GM12878 (cell line): ENCODE results near the gene ACTR1A. TPM values are rescaled to one million over a fixed set of nuclear protein-coding genes. Genes with fewer than 3 reads are reported as not detected.

ENCODE experiments used
- ATAC-seq: fragments of 200-7000 bp; cut with Tn5 transposase; 3 replicates; pipeline ENCODE4 v1.9.1; 2020; ENCODE audit warnings: mild to moderate bottlenecking, moderate library complexity
- BruUV-seq: library from RNA; stranded (reverse); fragments of 400-500 nt; replicated peaks from 2 replicates; lab custom pipeline; 2021; lab: Mats Ljungman, UMichigan
- CTCF ChIA-PET: fragments of 300-600 bp; sonication (Branson Sonifier 250); formaldehyde crosslinking; extraction: SDS; loops from one replicate; lab custom pipeline; 2021; ENCODE audit warnings: inconsistent platforms; lab: Yijun Ruan, JAX
- POLR2A ChIA-PET: fragments of 350-600 bp; formaldehyde crosslinking; extraction: SDS; loops from one replicate; lab custom pipeline; 2021; ENCODE audit warnings: inconsistent platforms; lab: Charles Lee
- RAD21 ChIA-PET: fragments of 300-600 bp; sonication (Branson Sonifier 250); formaldehyde crosslinking; loops from one replicate; lab custom pipeline; 2023; ENCODE audit warnings: antibody characterized with exemption; ENCODE audit not compliant: unreplicated experiment; lab: Charles Lee
- SMC1A ChIA-PET: fragments of 300-600 bp; sonication (Branson Sonifier 250); formaldehyde crosslinking; loops from one replicate; lab custom pipeline; 2023; ENCODE audit not compliant: unreplicated experiment, uncharacterized antibody; lab: Charles Lee
- DNase-seq: peaks from one replicate; pipeline ENCODE4 v3.0.0-alpha.2; 2011; ENCODE audit warnings: low read depth, low spot score
- FAIRE-seq: peaks from 3 replicates; lab custom pipeline; 2011; peaks lifted over from hg19 to GRCh38; lab: Jason Lieb, UNC
- H2AFZ ChIP-seq: 2 replicates; pipeline ENCODE4 v1.6.0; 2011; ENCODE audit warnings: low read depth, low read length, control low read depth; ENCODE audit not compliant: control insufficient read depth
- H3K27ac ChIP-seq: 2 replicates; pipeline ENCODE4 v1.5.1; 2011; ENCODE audit warnings: control low read depth; ENCODE audit not compliant: control insufficient read depth, insufficient read depth
- H3K27me3 ChIP-seq, 2 experiments: replicated peaks in 1 of 2; 2 replicates each; pipeline versions ENCODE4 v1.6.0 to v1.6.1; 2011; ENCODE audit warnings: low read length in 1 of 2; ENCODE audit not compliant: control insufficient read depth in 2 of 2, insufficient read depth in 2 of 2
- H3K36me3 ChIP-seq, 2 experiments: 2 replicates each; pipeline ENCODE4 v1.5.1; 2011; ENCODE audit warnings: low read length in 1 of 2; ENCODE audit not compliant: control insufficient read depth in 2 of 2, insufficient read depth in 2 of 2
- H3K4me1 ChIP-seq: 2 replicates; pipeline ENCODE4 v1.6.1; 2011; ENCODE audit warnings: mild to moderate bottlenecking, low read length, moderate library complexity, mixed read lengths; ENCODE audit not compliant: control insufficient read depth, insufficient read depth
- H3K4me2 ChIP-seq: 2 replicates; pipeline ENCODE4 v1.6.0; 2011; ENCODE audit warnings: control low read depth; ENCODE audit not compliant: control insufficient read depth, insufficient read depth
- H3K4me3 ChIP-seq: fragments of 200-600 bp; sonication (generic); 2 replicates; pipeline ENCODE4 v1.5.1; 2016
- H3K79me2 ChIP-seq: 2 replicates; pipeline ENCODE4 v1.6.0; 2011; ENCODE audit warnings: low read length; ENCODE audit not compliant: control insufficient read depth, insufficient read depth
- H3K9ac ChIP-seq: 2 replicates; pipeline ENCODE4 v1.8.0; 2011; ENCODE audit warnings: low read length, control low read depth, mixed read lengths; ENCODE audit not compliant: control insufficient read depth, insufficient read depth
- H3K9me3 ChIP-seq: replicated peaks from 3 replicates; pipeline ENCODE4 v1.5.1; 2011; ENCODE audit warnings: mild to moderate bottlenecking, low read length; ENCODE audit not compliant: control insufficient read depth, insufficient read depth
- H4K20me1 ChIP-seq: 2 replicates; pipeline ENCODE4 v1.6.0; 2011; ENCODE audit not compliant: control insufficient read depth, insufficient read depth
- ASH2L ChIP-seq: fragments of 300-600, 200-600 bp; sonication (generic); IDR thresholded peaks from 2 replicates; pipeline ENCODE4 v1.6.1; 2017; ENCODE audit warnings: low read depth, mild to moderate bottlenecking, borderline replicate concordance
- BACH1 ChIP-seq: fragments of 450-650 bp; IDR thresholded peaks from 2 replicates; pipeline ENCODE4 v1.6.1; 2017; ENCODE audit warnings: mild to moderate bottlenecking, borderline replicate concordance
- BRCA1 ChIP-seq: IDR thresholded peaks from 2 replicates; pipeline ENCODE4 v1.6.1; 2011; ENCODE audit warnings: low read depth, low read length, improper control_type of control experiment
- CHD1 ChIP-seq: IDR thresholded peaks from 2 replicates; pipeline ENCODE4 v1.6.1; 2012; ENCODE audit warnings: low read depth, low read length, improper control_type of control experiment
- CHD4 ChIP-seq: fragments of 200-600 bp; sonication (generic); IDR thresholded peaks from 2 replicates; pipeline ENCODE4 v1.6.1; 2016; ENCODE audit warnings: mild to moderate bottlenecking
- CTCF ChIP-seq, 3 experiments: IDR thresholded peaks in 2 of 3; conservative IDR thresholded peaks in 1 of 3; 2 replicates each; pipeline ENCODE4 v1.5.1; 2011; ENCODE audit warnings: low read depth in 3 of 3, low read length in 3 of 3, mild to moderate bottlenecking in 3 of 3, control low read depth in 2 of 3, moderate library complexity in 2 of 3, inconsistent platforms in 1 of 3, mixed read lengths in 1 of 3; ENCODE audit not compliant: control insufficient read depth in 2 of 3, insufficient read depth in 1 of 3; ENCODE audit errors: extremely low read depth in 1 of 3
- EP300 ChIP-seq, 2 experiments: fragments of 150-350 bp in 1 of 2; IDR thresholded peaks; 2 replicates each; pipeline ENCODE4 v1.6.1; 2011 to 2012; ENCODE audit warnings: low read depth in 2 of 2, low read length in 2 of 2, borderline replicate concordance in 1 of 2, improper control_type of control experiment in 1 of 2, inconsistent platforms in 1 of 2; ENCODE audit not compliant: control insufficient read depth in 1 of 2
- IRF3 ChIP-seq: fragments of 450-650 bp; IDR thresholded peaks from 2 replicates; pipeline ENCODE4 v1.6.1; 2014; ENCODE audit warnings: mild to moderate bottlenecking
- LARP7 ChIP-seq: fragments of 450-650 bp; IDR thresholded peaks from 2 replicates; pipeline ENCODE4 v1.6.1; 2017; ENCODE audit warnings: mild to moderate bottlenecking
- NR2F1 ChIP-seq: fragments of 450-650 bp; conservative IDR thresholded peaks from 2 replicates; pipeline ENCODE4 v1.6.1; 2017; ENCODE audit warnings: mild to moderate bottlenecking
- PBX3 ChIP-seq: IDR thresholded peaks from 2 replicates; pipeline ENCODE4 v1.6.1; 2011; ENCODE audit warnings: mild to moderate bottlenecking, low read depth, low read length, moderate library complexity; ENCODE audit not compliant: insufficient replicate concordance
- RAD51 ChIP-seq: fragments of 450-650 bp; IDR thresholded peaks from 2 replicates; pipeline ENCODE4 v1.6.1; 2016; ENCODE audit warnings: moderate library complexity, mild to moderate bottlenecking, inconsistent platforms
- TCF12 ChIP-seq: IDR thresholded peaks from 2 replicates; pipeline ENCODE4 v1.6.1; 2011; ENCODE audit warnings: low read depth, mild to moderate bottlenecking, low read length
- ZBTB40 ChIP-seq: fragments of 450-650 bp; IDR thresholded peaks from 2 replicates; pipeline ENCODE4 v1.6.1; 2016; ENCODE audit warnings: mild to moderate bottlenecking, moderate library complexity, borderline replicate concordance
- ZNF622 ChIP-seq: fragments of 450-650 bp; IDR thresholded peaks from 2 replicates; pipeline ENCODE4 v1.6.1; 2017; ENCODE audit warnings: mild to moderate bottlenecking, inconsistent platforms
- ZSCAN29 ChIP-seq: fragments of 450-650 bp; IDR thresholded peaks from 2 replicates; pipeline ENCODE4 v1.6.1; 2017; ENCODE audit warnings: mild to moderate bottlenecking, moderate library complexity
- WGBS: methylation state at CpG from one replicate; pipeline ENCODE4 v1.1.6; 2016; ENCODE audit warnings: low lambda C conversion rate; ENCODE audit not compliant: insufficient replicate concordance, insufficient coverage; ENCODE audit errors: missing lambda C conversion rate; 5-methylcytosine and 5-hydroxymethylcytosine counted together
- in situ Hi-C: fragments of 300-500 bp; cut with MboI; formaldehyde crosslinking; loops from 9 replicates; pipeline ENCODE4 v1.14.3; 2018; ENCODE audit warnings: mixed read lengths
- intact Hi-C: fragments of 100-400 bp; cut with micrococcal nuclease; formaldehyde crosslinking; loops from one replicate; pipeline ENCODE4 v1.14.2; 2022; ENCODE audit not compliant: unreplicated experiment
- polyA plus RNA-seq, 11 experiments: library from polyadenylated mRNA; depleted of rRNA in 4 of 11; unstranded in 6 of 11; stranded (reverse) in 5 of 11; fragments of >200 nt; fragmentation: Nextera tagmentation in 4 of 11; fragmentation: Illumina TruSeq in 1 of 11; extraction: Ambion mirVana in 4 of 11; extraction: Trizol in 1 of 11; gene quantifications; 1 replicate in 1 of 11; 2 replicates in 10 of 11; pipeline versions ENCODE4 v1.2.1 to v1.2.3, GENCODE V29; 2011 to 2016; ENCODE audit warnings: inconsistent platforms in 2 of 11, missing spikeins in 2 of 11, low read depth in 1 of 11
- total RNA-seq, 4 experiments: library from RNA; depleted of rRNA in 3 of 4; stranded (reverse); fragments of >200 nt in 3 of 4; fragmentation: Illumina TruSeq in 1 of 4; extraction: Trizol in 1 of 4; gene quantifications; 2 replicates each; pipeline versions ENCODE4 v1.2.1 to v1.2.3, GENCODE V29; 2013 to 2021

Gene ACTR1A
- total and polyA plus RNA-seq, 10 of the 15 experiments (the other 5 are each of a cell fraction or from before 2014, with no cell fraction given), result 43.0 to 110 (median 78.9) TPM

- intact Hi-C loops, result no loop called here
- Histone ChIP-seq H3K36me3 (no peaks in the 10 kb centered on the region), H3K79me2 (no peaks in the 10 kb centered on the region), H3K9me3 (no peaks in the 10 kb centered on the region), H3K9ac (no peak overlapping the region), H3K27ac (no peak overlapping the region), H4K20me1 (no peaks in the 10 kb centered on the region), H3K27me3 (no peaks in the 10 kb centered on the region), H2AFZ (no peak overlapping the region), H3K4me1 (peaks cover 4% of the 10 kb centered on the region; the same call in 1 of the 2 replicates), H3K4me3 (no peak overlapping the region), H3K4me2 (no peak overlapping the region)
- ChIA-PET RAD21 (no interaction called here), POLR2A (no interaction called here), CTCF (interaction anchor here (3.1 kb wide), 1 partner anchor 12 kb away, joined by 12 read pairs; no protein-coding TSS in a partner anchor), SMC1A (interaction anchor here (0.9 kb wide), 1 partner anchor 15 kb away, joined by 3 read pairs; no protein-coding TSS in a partner anchor)
- in situ Hi-C loops, result no loop called here
- BruUV-seq, result no TSS peak
- 57% methylated on average over 6 of the region's 6 CpGs for WGBS
- DNase-seq, result no peak
- no peak for FAIRE-seq
- no peak for ATAC-seq
- TF ChIP-seq BRCA1, result no peak
- no peak for TF ChIP-seq NR2F1
- TF ChIP-seq BACH1, result no peak
- no peak for TF ChIP-seq IRF3
- no peak for TF ChIP-seq RAD51
- TF ChIP-seq ASH2L, result no peak
- TF ChIP-seq LARP7, result no peak
- no peak for TF ChIP-seq PBX3
- no peak for TF ChIP-seq ZNF622
- no peak for TF ChIP-seq ZSCAN29
- TF ChIP-seq EP300 (IDR thresholded peaks at IDR 0.05; ENCODE audit: borderline replicate concordance in 1 of 2, control insufficient read depth in 1 of 2, low read depth in 2 of 2, low read length in 2 of 2), result no peak
- TF ChIP-seq CHD4, result no peak
- TF ChIP-seq TCF12, result no peak
- no peak for TF ChIP-seq CHD1
- no peak for TF ChIP-seq ZBTB40
- no peak for TF ChIP-seq CTCF (IDR thresholded peaks at IDR 0.05 in 2 of 3, conservative IDR thresholded peaks at IDR 0.05 in 1 of 3; ENCODE audit: control insufficient read depth in 2 of 3, extremely low read depth in 1 of 3, insufficient read depth in 1 of 3, low read depth in 3 of 3, low read length in 3 of 3)
These were observed 35.2 kb downstream of the ACTR1A start for GRCh38 chr10:102467318-102467717.
